ENCODE data around the gene DNER.

The DNER gene

DNA sequence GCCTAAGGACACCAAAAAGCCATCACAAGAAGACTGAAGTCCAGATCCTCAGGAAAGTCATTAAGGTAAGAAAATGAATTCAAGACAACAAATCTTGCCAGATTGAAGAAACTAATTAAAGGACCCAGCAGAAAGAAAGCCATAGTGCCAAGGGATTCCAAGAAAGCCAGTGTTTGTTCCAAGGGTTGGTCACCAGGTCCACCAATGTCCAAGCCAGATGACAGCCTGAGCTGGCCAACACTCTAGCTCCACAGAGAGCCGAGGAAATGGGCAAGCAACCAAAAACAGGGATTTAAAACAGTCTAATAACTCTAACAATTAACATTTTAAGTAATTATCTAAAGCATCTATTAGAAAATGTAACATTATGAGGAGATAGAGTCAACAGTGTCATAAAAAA lies 49.2 kb downstream of the DNER start:
- no peak for DNase-seq

DNA sequence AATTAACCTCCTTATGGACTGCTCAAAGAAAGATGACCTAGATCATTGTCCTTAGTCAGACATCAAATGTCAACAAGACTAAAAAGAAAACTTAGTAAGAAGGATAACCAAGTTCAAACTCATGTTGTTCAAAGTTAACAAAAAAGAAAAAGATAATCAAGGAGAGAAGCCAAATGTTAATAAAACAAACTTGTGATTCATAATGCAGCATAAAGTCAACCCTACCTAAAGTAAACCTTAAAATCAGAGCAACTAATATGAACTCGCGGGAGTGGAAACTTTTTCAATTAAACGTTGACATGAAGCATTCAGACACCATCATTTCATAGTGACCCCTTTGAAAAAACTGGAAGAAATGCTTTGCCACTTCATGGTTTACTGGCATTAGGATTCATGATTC lies 52.9 kb downstream of the DNER start:
- no peak for DNase-seq

GRCh38 chr2:229660951-229661350 lies 53.4 kb downstream of the DNER start:
- DNase-seq = no peak

- no peak for DNase-seq
Measured at GRCh38 chr2:229660391-229660790, 54.0 kb downstream of the DNER start.

DNA sequence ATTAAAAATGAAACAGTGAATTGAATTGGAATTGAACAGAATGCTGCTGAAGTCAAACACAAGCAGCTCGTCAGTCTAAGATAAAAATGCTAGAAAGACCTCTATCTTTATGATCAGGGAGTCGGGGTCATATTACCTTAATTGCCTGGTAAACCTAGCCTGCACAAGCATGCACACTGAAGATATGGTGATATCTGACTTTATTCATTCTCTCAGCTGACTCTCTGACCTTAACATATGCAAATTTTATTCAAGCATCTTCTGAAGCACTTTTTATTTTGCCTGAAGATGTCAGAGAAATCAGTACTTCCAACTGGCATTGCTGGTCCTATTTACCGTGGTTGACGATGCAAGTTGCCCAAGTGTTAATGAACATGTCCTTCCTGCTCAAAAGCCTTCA lies 56.4 kb downstream of the DNER start:
- no peak for DNase-seq

DNA sequence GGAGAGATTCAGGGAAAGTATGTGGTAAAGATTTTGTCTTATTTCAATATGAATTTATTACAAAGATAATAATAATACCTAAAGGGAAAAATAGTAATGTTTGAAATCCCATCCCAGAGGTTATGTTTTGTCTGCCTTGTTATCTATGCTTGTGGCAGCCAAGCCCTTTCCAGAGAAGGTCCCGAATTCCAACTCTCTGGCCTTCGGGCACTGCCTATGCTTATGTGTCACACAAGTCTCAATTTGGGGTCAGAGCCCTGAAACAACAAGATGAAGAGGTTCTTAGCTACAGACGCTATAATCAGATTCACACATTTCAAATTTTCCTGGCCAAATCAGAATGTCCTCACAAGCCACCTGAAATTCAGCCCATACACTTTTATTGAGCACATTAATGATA lies 59.9 kb downstream of the DNER start:
- DNase-seq = no peak

- no peak for DNase-seq
Measured at GRCh38 chr2:229653531-229653930, 60.8 kb downstream of the DNER start.

DNA sequence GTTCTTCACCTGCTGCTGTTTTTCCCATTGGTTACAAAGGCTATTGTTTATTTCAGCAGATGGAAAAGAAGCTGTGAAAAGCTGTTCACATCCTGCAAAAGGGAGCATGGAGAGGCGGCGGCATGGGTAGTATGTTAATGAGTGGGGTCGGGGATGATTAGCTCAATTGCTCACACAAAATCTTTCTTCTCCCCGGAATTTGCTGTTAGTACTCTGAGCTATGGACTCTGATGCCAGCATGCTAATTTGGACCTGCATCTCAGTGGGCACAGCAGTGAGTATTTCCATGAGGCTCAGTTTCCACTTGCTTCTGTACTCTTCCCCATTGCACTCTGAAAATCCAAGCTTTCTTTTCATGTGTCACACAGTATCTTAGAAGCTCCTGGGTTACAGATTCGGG lies 61.6 kb downstream of the DNER start:
- no peak for DNase-seq

DNA sequence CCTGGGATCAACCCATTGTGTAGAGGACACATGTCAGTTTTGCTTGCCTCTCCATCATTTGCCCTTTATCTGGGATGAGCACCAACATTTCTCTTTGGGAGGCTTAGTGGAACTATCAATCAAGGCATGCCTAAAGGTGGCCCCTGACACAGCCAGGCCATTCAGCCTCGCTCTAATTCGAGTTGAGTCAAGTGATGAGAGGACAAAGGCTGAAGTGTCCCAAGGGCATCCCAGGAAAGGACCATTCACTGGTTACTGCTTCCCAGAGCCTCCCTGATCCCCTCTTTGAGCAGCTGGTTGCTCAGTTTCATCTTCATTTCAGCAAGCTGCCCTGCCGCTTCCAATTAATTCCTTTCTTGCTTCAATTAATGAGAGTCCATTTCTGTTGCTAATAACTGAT lies 63.5 kb downstream of the DNER start:
- DNase-seq = no peak

GRCh38 chr2:229650059-229650458 lies 64.3 kb downstream of the DNER start:
- DNase-seq = no peak

GRCh38 chr2:229646186-229646723 lies 68.1 kb downstream of the DNER start:
- DNase-seq = no peak

- no peak for DNase-seq
Measured at GRCh38 chr2:229642371-229642770, 72.0 kb downstream of the DNER start.

DNA sequence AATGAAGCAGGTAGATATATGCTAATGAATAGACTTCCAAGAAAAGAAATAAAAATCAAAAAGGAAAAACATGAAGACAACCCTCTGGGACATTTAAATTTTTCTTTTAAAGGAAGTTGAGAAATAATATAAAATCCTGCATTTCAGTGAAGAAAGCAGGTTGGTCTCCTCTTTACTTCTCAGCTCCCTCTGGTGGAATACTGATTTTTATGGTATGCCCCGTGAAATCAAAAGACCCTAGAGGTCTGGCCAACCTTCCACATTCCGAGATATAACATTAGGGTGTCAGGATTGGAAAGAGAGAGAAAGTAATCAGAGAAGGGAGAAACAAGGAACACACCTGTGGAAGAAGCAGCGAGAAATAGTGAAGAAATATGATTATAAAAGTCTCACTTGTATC lies 72.7 kb downstream of the DNER start:
- no peak for DNase-seq

DNA sequence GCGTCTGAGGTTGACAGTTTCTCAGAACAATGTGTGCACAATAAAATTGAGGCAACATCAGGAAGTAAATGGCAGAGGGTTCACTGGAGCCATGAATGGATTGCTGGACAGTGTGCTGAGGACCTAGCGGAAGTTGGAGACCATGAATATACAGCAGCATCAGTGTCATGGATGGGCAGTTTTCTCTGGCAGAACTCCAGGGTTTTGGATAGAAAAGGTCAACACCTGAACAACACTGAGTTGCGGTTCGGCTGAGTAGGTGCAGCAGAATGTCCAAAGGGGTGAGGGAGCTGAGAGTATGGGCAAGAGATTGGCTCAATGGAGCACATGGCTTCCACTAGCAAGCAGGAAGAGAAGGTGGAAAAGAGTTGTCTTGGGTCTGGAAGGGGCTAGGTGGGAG lies 73.7 kb downstream of the DNER start:
- DNase-seq = no peak

DNA sequence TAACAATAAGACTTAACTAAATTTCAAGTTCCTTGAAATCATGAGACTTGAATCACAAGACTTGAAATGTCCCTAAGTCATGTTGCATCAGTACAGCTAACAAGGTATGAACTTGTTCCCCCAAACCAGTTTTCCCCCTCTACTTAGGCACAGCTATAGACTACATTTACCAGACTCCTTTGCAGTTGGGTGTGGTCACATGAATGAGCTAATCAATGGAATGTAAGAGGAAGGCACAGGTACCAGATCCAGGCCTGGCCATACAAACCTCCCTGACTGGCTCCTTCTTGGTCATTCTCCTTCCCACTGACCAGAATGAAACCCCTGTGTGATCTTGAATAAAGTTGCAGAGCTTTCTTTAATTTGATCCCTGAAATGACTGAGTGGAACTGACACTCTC lies 77.8 kb downstream of the DNER start:
- no peak for DNase-seq

DNA sequence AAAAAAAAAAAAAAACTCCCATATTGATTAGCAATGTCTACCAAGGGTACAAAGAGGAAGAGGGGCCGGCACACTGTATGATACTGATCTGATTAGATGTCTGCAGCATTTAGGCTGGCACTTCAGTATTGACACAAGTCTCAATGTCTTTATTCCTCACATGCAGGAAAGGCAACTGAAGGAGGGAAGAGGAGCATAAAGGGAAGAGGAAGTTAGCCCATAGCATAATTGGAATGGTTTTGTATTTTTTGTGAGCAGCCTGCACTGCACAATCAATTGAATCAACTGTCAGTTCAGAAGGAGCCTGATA lies 79.0 kb downstream of the DNER start:
- DNase-seq = no peak

GRCh38 chr2:229634601-229635370 lies 79.6 kb downstream of the DNER start:
- DNase-seq = no peak

DNA sequence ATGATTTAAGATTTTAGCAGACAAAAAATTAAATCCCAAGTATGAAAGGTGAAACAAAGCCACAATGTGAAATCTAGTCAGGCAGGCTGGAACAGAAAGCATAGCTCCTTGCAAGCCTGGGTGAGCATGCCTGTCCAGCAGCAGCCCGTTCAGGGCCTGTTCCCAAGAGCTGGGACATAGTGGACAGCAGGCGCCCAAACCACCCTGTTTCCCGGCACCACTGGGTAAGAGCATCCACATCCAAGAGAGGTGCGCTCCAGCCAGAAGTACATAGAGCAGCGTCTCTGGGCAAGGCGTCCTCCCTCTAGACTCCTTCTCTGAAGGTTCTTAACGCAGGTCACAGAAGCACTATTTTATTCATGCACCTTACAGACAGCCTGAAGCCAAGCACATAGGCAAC lies 80.8 kb downstream of the DNER start:
- no peak for DNase-seq

DNA sequence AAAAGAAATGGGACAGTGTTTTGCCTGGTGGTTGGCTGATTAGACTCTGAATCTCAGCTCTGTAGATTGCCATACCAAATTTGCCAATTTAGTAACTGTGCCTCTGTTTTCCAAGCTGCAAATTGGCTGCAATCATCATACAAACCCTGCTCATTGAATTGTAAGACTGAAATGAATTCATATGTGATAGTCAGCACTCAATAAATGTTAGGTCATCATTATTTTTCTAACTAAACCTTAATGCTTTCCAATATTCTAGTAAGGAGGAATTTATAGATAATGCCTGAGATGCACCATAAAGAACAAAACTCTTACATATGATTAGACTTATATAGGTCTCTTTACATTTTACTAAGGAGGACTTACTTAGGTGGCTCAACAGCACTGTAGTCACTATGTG lies 85.3 kb downstream of the DNER start:
- DNase-seq = no peak

DNA sequence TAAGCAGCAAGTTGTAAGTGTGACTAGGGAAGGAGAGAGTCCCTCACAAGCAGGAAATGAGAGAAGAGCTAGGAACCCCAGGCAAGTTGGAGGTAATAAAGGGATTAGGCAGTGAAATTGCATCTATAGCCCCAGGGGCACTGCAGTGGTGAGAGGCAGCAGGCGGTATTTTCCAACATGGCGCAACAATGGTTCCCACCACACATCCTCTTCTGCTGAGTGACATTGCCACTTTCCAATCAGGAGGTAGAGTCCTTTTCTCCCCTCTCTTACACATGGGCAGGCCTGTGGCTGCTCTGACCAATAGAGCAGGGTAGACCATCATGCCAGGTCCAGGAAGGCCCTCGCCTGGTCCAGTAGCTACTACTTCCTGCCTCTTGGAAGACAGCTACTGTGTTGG lies 86.6 kb downstream of the DNER start:
- DNase-seq = no peak

GRCh38 chr2:229622495-229623355 lies 91.6 kb downstream of the DNER start:
- DNase-seq = no peak

DNA sequence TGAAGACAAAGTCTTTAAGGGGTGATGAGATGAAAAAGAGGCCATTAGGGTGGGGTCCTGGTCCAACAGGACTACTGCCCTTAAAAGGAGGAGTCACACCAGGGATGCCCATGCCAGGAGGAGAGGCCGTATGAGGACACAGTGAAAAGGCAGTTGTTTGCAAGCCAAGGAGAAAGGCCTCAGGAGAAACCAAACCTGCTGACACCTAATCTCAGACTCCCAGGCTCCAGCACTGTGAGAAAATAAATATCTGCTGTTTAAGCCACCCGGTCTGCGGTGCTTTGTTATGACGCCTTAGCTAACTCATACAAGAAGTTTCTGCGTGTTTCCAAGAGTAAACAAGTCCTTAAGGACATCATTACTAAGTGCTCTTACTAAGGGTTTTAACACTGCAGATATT lies 93.6 kb downstream of the DNER start:
- DNase-seq = no peak

GRCh38 chr2:229620289-229620688 lies 94.1 kb downstream of the DNER start:
- DNase-seq = no peak

DNA sequence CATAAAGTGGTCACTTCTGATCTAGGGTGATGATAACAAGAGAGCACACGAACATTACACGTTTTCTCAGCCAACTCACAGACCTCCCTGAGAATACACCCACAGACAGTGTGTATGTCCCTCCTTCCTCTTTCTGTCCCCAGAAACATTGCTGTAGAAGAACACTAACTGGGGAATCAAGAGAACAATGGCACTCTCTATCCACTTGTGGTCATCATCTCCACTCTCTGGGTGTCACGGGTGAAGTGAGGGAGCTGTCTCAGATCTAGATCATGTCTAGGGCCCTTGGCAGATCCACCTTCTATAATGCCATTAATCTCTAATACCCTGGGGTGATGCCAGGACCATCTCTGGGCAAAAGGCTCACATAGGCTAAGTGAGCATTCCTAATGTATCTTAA lies 97.9 kb downstream of the DNER start:
- no peak for DNase-seq

All from CD4-positive, alpha-beta T cell treated with Interleukin-4 for 4 hours (primary cell).